HG02763 (cell line): ENCODE measurements around the gene SLC2A3.
"Not testable (repeated sequence)": the region's sequence is repeated elsewhere in the genome, so short reads cannot be mapped to it uniquely, and the experiment has no call there.

Experiments
- ATAC-seq: cut with Tn5 transposase; IDR thresholded peaks from one replicate; pipeline ENCODE4 v1.9.1; 2021; ENCODE audit warnings: mild to moderate bottlenecking, moderate library complexity; ENCODE audit not compliant: unreplicated experiment

The SLC2A3 gene

DNA sequence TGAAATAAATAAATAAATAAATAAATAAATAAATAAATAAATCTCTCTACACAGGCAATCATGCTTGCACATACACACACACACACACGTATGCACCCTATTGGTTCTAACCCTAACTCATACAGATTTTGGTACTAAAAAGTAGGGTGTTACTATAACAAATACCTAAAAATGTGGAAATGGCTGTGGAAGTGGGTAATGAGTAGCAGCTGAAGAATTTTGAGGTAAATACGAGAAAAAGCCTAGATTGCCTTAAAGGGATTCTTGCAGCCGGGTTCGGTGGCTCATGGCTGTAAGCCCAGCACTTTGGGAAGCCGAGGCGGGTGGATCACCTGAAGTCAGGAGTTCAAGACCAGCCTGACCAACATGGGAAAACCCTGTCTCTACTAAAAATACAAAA is 15.7 kb upstream of the SLC2A3 start:
- no peak for ATAC-seq

DNA sequence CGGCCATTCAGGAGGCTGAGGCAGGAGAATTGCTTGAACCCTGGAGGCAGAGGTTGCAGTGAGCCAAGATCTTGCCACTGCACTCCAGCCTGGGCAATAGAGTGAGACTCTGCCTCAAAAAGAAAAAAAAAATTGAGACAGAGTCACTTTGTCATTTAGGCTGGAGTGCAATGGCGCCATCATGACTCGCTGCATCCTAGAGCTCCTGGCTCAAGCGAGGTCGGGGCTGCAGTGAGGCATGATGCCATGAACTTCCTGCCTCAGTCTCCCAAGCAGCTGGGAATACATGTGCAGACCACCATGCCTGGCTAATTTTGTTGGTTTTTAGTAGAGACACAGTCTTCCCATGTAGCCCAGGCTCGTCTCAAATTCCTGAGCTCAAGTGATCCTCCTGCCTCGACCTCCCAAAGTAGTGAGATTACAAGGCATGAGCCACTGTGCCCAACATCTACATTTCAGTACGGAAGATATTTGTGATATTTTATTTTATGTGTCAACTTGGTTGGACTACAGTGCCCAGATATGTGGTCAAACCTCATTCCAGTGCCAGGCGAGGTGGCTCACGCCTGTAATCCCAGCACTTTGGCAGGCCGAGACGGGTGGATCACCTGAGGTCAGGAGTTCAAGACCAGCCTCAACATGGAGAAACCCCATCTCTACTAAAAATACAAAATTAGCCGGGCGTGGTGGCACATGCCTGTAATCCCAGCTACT is 14.4 kb upstream of the SLC2A3 start:
- ATAC-seq = not testable (repeated sequence)

DNA sequence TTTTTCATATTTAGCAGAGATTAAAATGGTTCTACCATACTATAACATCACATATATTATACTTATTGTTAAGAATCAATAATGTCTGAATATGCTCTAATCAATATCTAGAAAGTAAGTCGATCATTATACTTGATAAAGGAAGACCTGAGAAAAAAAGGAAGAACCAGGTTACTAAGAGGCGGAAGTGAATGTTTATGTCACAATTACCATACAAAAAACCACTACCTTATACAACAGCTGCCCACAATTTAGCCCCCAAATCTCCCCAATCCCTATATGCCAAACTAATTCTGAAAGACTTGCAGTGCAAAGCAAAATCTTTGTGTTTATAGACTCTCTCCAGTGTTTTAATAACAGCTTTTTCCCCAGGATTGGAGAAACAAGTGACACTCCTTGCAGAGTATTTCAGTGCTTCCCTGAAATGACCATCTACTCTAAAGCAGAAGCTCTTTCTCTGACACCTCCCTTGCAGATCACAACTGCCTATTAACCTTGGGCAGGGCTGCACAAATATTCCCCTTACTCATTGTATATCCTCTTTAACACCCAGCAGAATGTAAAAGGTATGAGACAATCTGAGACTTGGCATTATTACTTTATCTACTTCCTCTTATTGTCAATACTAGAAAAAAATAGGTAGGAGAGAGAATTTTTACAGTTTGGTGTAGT is 12.7 kb upstream of the SLC2A3 start:
- ATAC-seq = no peak

GRCh38 chr12:7947011-7947410 is 11.0 kb upstream of the SLC2A3 start:
- ATAC-seq = no peak

GRCh38 chr12:7944760-7945159 is 8.8 kb upstream of the SLC2A3 start:
- ATAC-seq = not testable (repeated sequence)

- no peak for ATAC-seq
Measured at GRCh38 chr12:7940906-7941305, 4.9 kb upstream of the SLC2A3 start.

GRCh38 chr12:7937833-7938506 is 2.0 kb upstream of the SLC2A3 start:
- no peak for ATAC-seq

DNA sequence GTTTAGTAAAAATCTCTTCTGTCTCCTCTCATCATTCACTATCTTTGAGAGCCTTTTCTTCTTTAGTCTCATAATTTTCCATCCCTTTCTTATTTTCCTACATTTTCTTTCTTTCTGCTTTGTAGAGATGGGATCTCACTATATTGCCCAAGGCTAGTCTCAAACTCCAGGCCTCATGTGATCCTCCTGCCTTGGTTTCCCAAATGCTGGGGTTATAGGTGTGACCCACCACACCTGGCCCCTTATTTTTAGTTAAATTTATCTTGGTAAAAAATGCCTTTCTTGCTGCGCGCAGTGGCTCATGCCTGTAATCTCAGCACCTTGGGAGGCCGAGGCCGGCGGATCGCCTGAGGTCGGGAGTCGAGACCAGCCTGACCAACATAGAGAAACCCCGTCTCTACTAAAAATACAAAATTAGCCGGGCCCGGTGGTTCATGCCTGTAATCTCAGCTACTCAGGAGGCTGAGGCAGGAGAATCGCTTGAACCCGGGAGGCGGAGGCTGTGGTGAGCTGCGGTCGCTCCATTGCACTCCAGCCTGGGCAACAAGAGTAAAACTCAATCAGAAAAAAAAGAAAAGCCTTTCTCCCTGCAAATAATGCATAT is 996 bp downstream of the SLC2A3 start:
- no peak for ATAC-seq

- no peak for ATAC-seq
Measured at GRCh38 chr12:7934091-7934888, 1.7 kb downstream of the SLC2A3 start.

GRCh38 chr12:7933255-7933726 is 2.7 kb downstream of the SLC2A3 start:
- ATAC-seq = peak; percentile 75

GRCh38 chr12:7932599-7933240 is 3.3 kb downstream of the SLC2A3 start:
- ATAC-seq = not testable (repeated sequence)

DNA sequence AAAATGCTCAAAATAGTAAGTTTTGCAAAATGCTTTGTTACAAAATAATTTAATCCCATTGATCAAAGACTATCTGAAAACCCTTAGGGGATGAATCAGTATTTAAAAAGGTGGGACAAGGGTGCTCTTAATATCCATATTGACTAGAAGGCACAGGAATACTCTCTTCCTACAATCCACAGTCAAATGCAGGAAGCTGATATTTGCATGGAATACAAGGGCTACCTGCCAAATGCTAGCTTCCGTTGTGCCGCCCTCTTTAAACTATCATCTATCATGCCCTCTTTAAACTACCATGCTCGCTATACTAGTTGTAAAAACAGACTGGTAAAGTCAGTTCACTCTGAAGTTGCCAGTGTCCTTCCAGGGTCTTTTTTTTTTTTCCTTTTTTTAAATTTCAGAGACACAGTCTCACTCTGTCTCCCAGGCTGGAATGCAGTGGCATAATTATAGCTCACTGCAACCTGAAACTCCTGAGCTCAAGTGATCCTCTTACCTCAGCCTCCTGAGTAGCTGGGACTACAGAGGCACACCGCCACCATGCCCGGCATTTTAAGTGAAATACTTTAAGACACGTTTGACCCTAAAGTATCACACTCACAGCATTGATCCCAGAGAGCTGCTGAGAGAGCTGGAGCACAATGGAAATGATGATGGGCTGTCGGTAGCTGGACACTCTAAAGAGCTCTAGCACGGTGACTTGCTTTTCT is 6.7 kb downstream of the SLC2A3 start:
- ATAC-seq = no peak

GRCh38 chr12:7927470-7927869 is 8.5 kb downstream of the SLC2A3 start:
- ATAC-seq = no peak

GRCh38 chr12:7926068-7926666 is 9.8 kb downstream of the SLC2A3 start:
- ATAC-seq = not testable (repeated sequence)

GRCh38 chr12:7923241-7924236 is 12.4 kb downstream of the SLC2A3 start:
- ATAC-seq = no peak

DNA sequence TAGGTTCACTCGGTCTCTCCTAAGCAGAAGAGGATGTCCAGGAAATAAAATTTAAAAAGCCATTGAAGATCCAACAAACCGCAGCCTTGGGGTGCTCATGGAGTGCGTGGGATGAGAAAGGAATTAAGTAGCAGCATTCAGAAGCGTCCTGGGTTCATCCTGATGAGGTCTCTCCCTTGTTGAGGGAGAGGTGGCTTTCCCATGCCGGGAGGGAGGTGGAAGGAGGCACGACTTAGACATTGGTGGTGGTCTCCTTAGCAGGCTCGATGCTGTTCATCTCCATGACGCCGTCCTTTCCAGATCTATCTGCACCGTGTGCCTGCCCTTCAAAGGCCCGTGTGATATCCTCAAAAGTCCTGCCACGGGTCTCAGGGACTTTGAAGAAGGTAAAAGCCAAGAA is 14.8 kb downstream of the SLC2A3 start:
- not testable (repeated sequence) for ATAC-seq

DNA sequence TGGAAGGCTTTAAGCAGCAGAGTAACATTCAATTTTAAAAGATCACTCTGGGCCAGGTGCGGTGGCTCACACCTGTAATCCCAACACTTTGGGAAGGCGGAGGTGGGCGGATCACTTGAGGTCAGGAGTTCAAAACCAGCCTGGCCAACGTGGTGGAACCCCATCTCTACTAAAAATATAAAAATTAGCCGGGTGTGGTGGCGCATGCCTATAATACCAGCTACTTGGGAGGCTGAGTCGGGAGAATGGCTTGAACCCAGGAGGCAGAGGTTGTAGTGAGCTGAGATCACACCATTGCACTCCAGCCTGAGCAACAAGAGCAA is 17.8 kb downstream of the SLC2A3 start:
- not testable (repeated sequence) for ATAC-seq
